IMR-90 (cell line): ENCODE results near the gene PCP2.

Experiments used
- BHLHE40 ChIP-seq: fragments of 150-350 bp; IDR thresholded peaks from 2 replicates; pipeline ENCODE4 v1.6.1; 2016; ENCODE audit warnings: mild to moderate bottlenecking, low read depth, low read length
- CEBPB ChIP-seq: IDR thresholded peaks from 2 replicates; pipeline ENCODE4 v1.6.1; 2012; ENCODE audit warnings: low read depth, low read length, improper control_type of control experiment
- CHD1 ChIP-seq: IDR thresholded peaks from 2 replicates; pipeline ENCODE4 v1.6.1; 2012; ENCODE audit warnings: low read depth, low read length, improper control_type of control experiment
- CTCF ChIP-seq: conservative IDR thresholded peaks from 2 replicates; pipeline ENCODE4 v1.5.1; 2012; ENCODE audit warnings: mild to moderate bottlenecking, low read depth, low read length, improper control_type of control experiment
- FOS ChIP-seq: fragments of 150-350 bp; IDR thresholded peaks from 2 replicates; pipeline ENCODE4 v1.6.1; 2016; ENCODE audit warnings: low read depth, low read length
- MAFK ChIP-seq: IDR thresholded peaks from 2 replicates; pipeline ENCODE4 v1.6.1; 2012; ENCODE audit warnings: low read depth, low read length, improper control_type of control experiment
- MXI1 ChIP-seq: IDR thresholded peaks from 2 replicates; pipeline ENCODE4 v1.6.1; 2012; ENCODE audit warnings: low read depth, mild to moderate bottlenecking, low read length, moderate library complexity, borderline replicate concordance
- NFE2L2 ChIP-seq: fragments of 150-350 bp; IDR thresholded peaks from 2 replicates; pipeline ENCODE4 v1.6.1; 2016; ENCODE audit warnings: low read depth, mild to moderate bottlenecking, low read length
- POLR2A ChIP-seq: IDR thresholded peaks from 2 replicates; pipeline ENCODE4 v1.6.1; 2012; ENCODE audit warnings: mild to moderate bottlenecking, low read depth, low read length
- RAD21 ChIP-seq: IDR thresholded peaks from 2 replicates; pipeline ENCODE4 v1.6.1; 2012; ENCODE audit warnings: low read length, improper control_type of control experiment
- RCOR1 ChIP-seq: IDR thresholded peaks from 2 replicates; pipeline ENCODE4 v1.6.1; 2012; ENCODE audit warnings: mild to moderate bottlenecking, low read length, improper control_type of control experiment; ENCODE audit not compliant: insufficient replicate concordance
- RFX5 ChIP-seq: IDR thresholded peaks from 2 replicates; pipeline ENCODE4 v1.8.0; 2012; ENCODE audit warnings: low read depth, mild to moderate bottlenecking, low read length, moderate library complexity
- SMC3 ChIP-seq: fragments of 150-350 bp; IDR thresholded peaks from 2 replicates; pipeline ENCODE4 v1.6.1; 2016; ENCODE audit warnings: low read depth, mild to moderate bottlenecking, antibody characterized with exemption, low read length, moderate library complexity
- USF2 ChIP-seq: fragments of 150-350 bp; IDR thresholded peaks from 2 replicates; pipeline ENCODE4 v1.6.1; 2017; ENCODE audit warnings: mild to moderate bottlenecking, antibody characterized with exemption, low read length, low read depth

- no peak for TF ChIP-seq RCOR1
- TF ChIP-seq CTCF = no peak
- no peak for TF ChIP-seq POLR2A
- TF ChIP-seq FOS = no peak
- no peak for TF ChIP-seq BHLHE40
- TF ChIP-seq RFX5 = no peak
- no peak for TF ChIP-seq USF2
- no peak for TF ChIP-seq NFE2L2
- TF ChIP-seq CEBPB = no peak
- TF ChIP-seq RAD21 = no peak
- no peak for TF ChIP-seq MXI1
- no peak for TF ChIP-seq MAFK
- no peak for TF ChIP-seq CHD1
- TF ChIP-seq SMC3 = no peak
Measured at GRCh38 chr19:7590256-7590655, 43.3 kb downstream of the PCP2 start.
